ENCODE measurements around the gene HSPH1.

HSPH1 gene

GRCh38 chr13:31096654-31097302, 64.9 kb downstream of the HSPH1 start:
- POLR2A ChIA-PET (ENCODE audit: low non-redundant PET): no interaction called here
- H3K27ac ChIP-seq: no peak overlapping the region
- no peak for TF ChIP-seq CTCF (conservative IDR thresholded peaks at IDR 0.05; ENCODE audit: low read depth)
- DNase-seq (ENCODE audit: low spot score): peak; percentile 46
- CTCF ChIA-PET: no interaction called here

- CTCF ChIA-PET: interaction anchor here (0.7 kb wide), 1 partner anchor 1514 kb away, joined by 3 read pairs; no protein-coding TSS in a partner anchor
- no peak for TF ChIP-seq CTCF (conservative IDR thresholded peaks at IDR 0.05; ENCODE audit: low read depth)
- POLR2A ChIA-PET (ENCODE audit: low non-redundant PET): no interaction called here
- peak; percentile 70 for DNase-seq (ENCODE audit: low spot score)
- no peak overlapping the region for H3K27ac ChIP-seq
These were observed 67.2 kb downstream of the HSPH1 start for GRCh38 chr13:31094331-31095015.

- peak; percentile 63 for DNase-seq (ENCODE audit: low spot score)
- no peak for TF ChIP-seq CTCF (conservative IDR thresholded peaks at IDR 0.05; ENCODE audit: low read depth)
- CTCF ChIA-PET: interaction anchor here (1.3 kb wide), 1 partner anchor 49 kb away, joined by 4 read pairs; no protein-coding TSS in a partner anchor
- H3K27ac ChIP-seq: peak overlapping the region; percentile 56
- POLR2A ChIA-PET (ENCODE audit: low non-redundant PET): no interaction called here
These were observed 68.4 kb downstream of the HSPH1 start for GRCh38 chr13:31093145-31093885.

- POLR2A ChIA-PET (ENCODE audit: low non-redundant PET): no interaction called here
- TF ChIP-seq CTCF (conservative IDR thresholded peaks at IDR 0.05; ENCODE audit: low read depth): no peak
- DNase-seq (ENCODE audit: low spot score): no peak
- CTCF ChIA-PET: interaction anchor here (1.3 kb wide), 1 partner anchor 48 kb away, joined by 4 read pairs; no protein-coding TSS in a partner anchor
- H3K27ac ChIP-seq: no peak overlapping the region
These were observed 69.1 kb downstream of the HSPH1 start for GRCh38 chr13:31092646-31093045.

GRCh38 chr13:31090961-31091624, 70.6 kb downstream of the HSPH1 start:
- DNase-seq (ENCODE audit: low spot score): no peak
- POLR2A ChIA-PET (ENCODE audit: low non-redundant PET): no interaction called here
- no peak for TF ChIP-seq CTCF (conservative IDR thresholded peaks at IDR 0.05; ENCODE audit: low read depth)
- CTCF ChIA-PET: no interaction called here
- H3K27ac ChIP-seq: no peak overlapping the region

- ChIA-PET CTCF (no interaction called here), POLR2A (ENCODE audit: low non-redundant PET) (no interaction called here)
- no peak for DNase-seq (ENCODE audit: low spot score)
These were observed 71.6 kb downstream of the HSPH1 start for GRCh38 chr13:31090096-31090495.

More at GRCh38 chr13:31090096-31090495, 71.6 kb downstream of the HSPH1 start:
- no peak for TF ChIP-seq CTCF (conservative IDR thresholded peaks at IDR 0.05; ENCODE audit: low read depth)
- no peak overlapping the region for H3K27ac ChIP-seq
